Stomach (tissue), 9 donors: ENCODE measurements around the gene LGMN. TPM values are rescaled to one million over a fixed set of nuclear protein-coding genes. Genes with fewer than 3 reads are reported as not detected.
"Not testable (repeated sequence)": the region's sequence is repeated elsewhere in the genome, so short reads cannot be mapped to it uniquely, and the experiment has no call there.

Experiments used
- DNase-seq, 2 donors: peaks; one replicate each; pipeline versions ENCODE4 v3.0.0 to v3.0.0-alpha.2; 2013 to 2019
- H3K27ac ChIP-seq, 5 donors: fragments of 200-600 bp in 4 of 5; sonication (generic) in 4 of 5; one replicate each; pipeline ENCODE4 v1.5.1; 2013 to 2019; ENCODE audit warnings: mild to moderate bottlenecking in 1 of 5, moderate library complexity in 1 of 5
- H3K27me3 ChIP-seq, 3 donors: fragments of 200-600 bp; sonication (generic); one replicate each; pipeline ENCODE4 v1.5.1; 2017 to 2019; ENCODE audit warnings: mixed run types in 1 of 3
- H3K36me3 ChIP-seq, 4 donors: fragments of 200-600 bp; sonication (generic); 1 replicate in 3 of 4; 2 replicates in 1 of 4; pipeline ENCODE4 v1.5.1; 2016 to 2019
- H3K4me1 ChIP-seq, 4 donors: fragments of 200-600 bp; sonication (generic); one replicate each; pipeline ENCODE4 v1.5.1; 2016 to 2019
- H3K4me3 ChIP-seq, 4 donors: fragments of 200-600 bp; sonication (generic) in 3 of 4; one replicate each; pipeline ENCODE4 v1.5.1; 2016 to 2019; ENCODE audit warnings: mild to moderate bottlenecking in 1 of 4
- H3K9me3 ChIP-seq, 4 donors: fragments of 200-600 bp; sonication (generic); one replicate each; pipeline ENCODE4 v1.5.1; 2016 to 2019
- CTCF ChIP-seq, 7 experiments: fragments of 450-650 bp in 4 of 7; fragments of 200-600 bp in 3 of 7; sonication (generic) in 3 of 7; IDR thresholded peaks; one replicate each; pipeline ENCODE4 v1.5.1; 2016 to 2019; ENCODE audit warnings: antibody characterized with exemption in 7 of 7, control low read depth in 2 of 7, mild to moderate bottlenecking in 1 of 7
- EP300 ChIP-seq: sonication (generic); formaldehyde crosslinking; IDR thresholded peaks from one replicate; pipeline ENCODE4 v1.6.1; 2017; ENCODE audit warnings: antibody characterized with exemption
- POLR2A ChIP-seq, 4 donors: fragments of 450-650 bp; IDR thresholded peaks; one replicate each; pipeline ENCODE4 v1.6.1; 2016; ENCODE audit warnings: antibody characterized with exemption in 4 of 4, control low read depth in 2 of 4, mild to moderate bottlenecking in 1 of 4, moderate library complexity in 1 of 4
- POLR2AphosphoS5 ChIP-seq, 3 donors: sonication (generic); formaldehyde crosslinking; IDR thresholded peaks; one replicate each; pipeline ENCODE4 v1.6.1; 2016; ENCODE audit warnings: antibody characterized with exemption in 3 of 3
- WGBS, 5 donors: extraction: QIAGEN DNeasy Blood & Tissue Kit in 3 of 5; methylation state at CpG; one replicate each; pipeline versions ENCODE4 v1.1.5 to v1.1.7; 2013 to 2018; 5-methylcytosine and 5-hydroxymethylcytosine counted together
- intact Hi-C: fragments of 100-400 bp; cut with DNase I; formaldehyde crosslinking; loops from one replicate; pipeline ENCODE4 v1.15.1; 2023; ENCODE audit warnings: low total_unique reads
- polyA plus RNA-seq, 3 donors: library from polyadenylated mRNA; stranded (reverse); fragments of 200-250 nt; gene quantifications; one replicate each; pipeline ENCODE4 v1.2.3, GENCODE V29; 2013
- total RNA-seq, 5 donors: library from RNA; depleted of rRNA; stranded (reverse); fragments of >200 nt; gene quantifications; one replicate each; pipeline versions ENCODE4 v1.1.0 to v1.2.3, GENCODE V29; 2014 to 2016
- donor health status: healthy with polysubstance abuse.
- donor health status: Bipolar disorder and iron deficiency.
- donor health status: healthy.

LGMN gene
- total and polyA plus RNA-seq, 8 donors = 8.2 to 142 (median 50.0) TPM

GRCh38 chr14:92780444-92781232 is 32.2 kb upstream of the LGMN start:
- H3K27ac ChIP-seq = no peak overlapping the region
- TF ChIP-seq CTCF (IDR thresholded peaks at IDR 0.05) (no peak), POLR2AphosphoS5 (IDR thresholded peaks at IDR 0.05) (no peak), EP300 (no peak), POLR2A (IDR thresholded peaks at IDR 0.05) (no peak)
- no peaks in the 10 kb centered on the region for H3K27me3 ChIP-seq
- no peaks in the 10 kb centered on the region for H3K9me3 ChIP-seq
- WGBS, 5 donors = 72 to 83% (median 79%) methylated on average over 7 of the region's 7 CpGs
- H3K4me1 ChIP-seq = peaks cover 4 to 21% (median 18%) of the 10 kb centered on the region in 4 donors
- intact Hi-C loops = loop anchor here (5.0 kb wide), 1 partner anchor 68 kb away; no protein-coding TSS in a partner anchor
- H3K4me3 ChIP-seq = no peak overlapping the region
- no peak for DNase-seq
- no peaks in the 10 kb centered on the region for H3K36me3 ChIP-seq

DNA sequence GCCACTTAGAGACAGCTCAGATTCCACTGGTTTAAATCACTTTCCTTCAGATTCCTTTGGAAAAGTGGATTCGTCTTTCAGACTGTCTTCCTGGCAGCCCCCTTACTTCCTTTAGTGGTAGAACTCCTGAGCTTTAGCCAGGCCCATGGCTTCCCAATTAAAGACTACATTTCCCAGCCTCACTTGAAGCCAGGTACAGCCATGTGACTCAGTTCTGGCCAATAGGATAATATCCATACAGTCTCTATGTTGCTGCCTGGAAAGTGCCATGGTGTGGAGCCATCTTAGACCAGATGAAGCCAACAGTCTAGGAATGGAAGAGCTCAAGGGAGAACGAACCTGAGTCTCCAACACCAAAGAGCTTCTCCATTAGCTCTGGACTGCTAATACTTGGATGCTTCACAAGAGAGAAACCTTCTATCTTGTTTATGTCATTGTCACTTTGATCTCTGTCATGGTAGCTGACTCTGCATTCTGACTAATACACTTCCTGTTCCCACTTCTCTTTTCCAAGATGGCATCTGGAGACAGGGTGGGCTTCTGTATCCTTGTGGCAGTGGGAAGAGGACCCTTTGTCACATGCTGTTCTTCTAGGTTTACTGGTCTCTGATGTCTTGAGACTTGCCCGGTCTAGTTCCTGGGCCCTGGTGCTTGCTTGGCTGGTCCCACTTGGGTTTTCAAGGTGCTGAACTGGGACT is 30.6 kb upstream of the LGMN start:
- H3K27me3 ChIP-seq, H3K36me3 ChIP-seq, intact Hi-C loops, H3K9me3 ChIP-seq, H3K4me3 ChIP-seq, H3K27ac ChIP-seq, DNase-seq, H3K4me1 ChIP-seq: not testable (repeated sequence)
- WGBS, 5 donors = 82 to 95% (median 90%) methylated on average over 1 to 3 of the region's 3 CpGs

- 4 to 12% (median 7%) methylated on average over 2 of the region's 2 CpGs for WGBS, 5 donors
- H3K4me3 ChIP-seq, H3K4me1 ChIP-seq, intact Hi-C loops, H3K36me3 ChIP-seq, H3K27me3 ChIP-seq, H3K9me3 ChIP-seq: not testable (repeated sequence)
- TF ChIP-seq POLR2AphosphoS5 (IDR thresholded peaks at IDR 0.05) = peak in 1 of 3 donors; percentile 16
- peak overlapping the region in 1 of 5 donors; percentile 14 for H3K27ac ChIP-seq
- DNase-seq = peak in 1 of 2 donors; percentile 64
Measured at GRCh38 chr14:92775292-92775691, 26.9 kb upstream of the LGMN start.

DNA sequence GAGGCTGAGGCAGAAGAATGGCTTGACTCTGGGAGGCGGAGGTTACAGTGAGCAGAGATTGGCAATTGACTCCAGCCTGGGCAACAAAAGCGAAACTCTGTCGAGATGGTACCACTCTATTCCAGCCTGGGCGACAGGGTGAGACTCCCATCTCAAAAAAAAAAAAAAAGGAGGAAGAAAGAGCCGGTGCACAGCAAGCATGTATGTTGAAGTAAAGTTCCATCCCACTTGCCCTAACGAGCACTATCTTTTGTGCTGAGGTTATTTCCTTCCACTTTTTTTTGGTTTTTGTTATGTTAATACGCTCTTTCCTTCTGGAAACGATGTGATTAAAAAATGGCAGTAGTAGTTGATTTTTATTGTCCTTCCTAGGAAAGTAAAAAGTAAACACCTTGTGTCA is 26.1 kb upstream of the LGMN start:
- Histone ChIP-seq H3K36me3 (no peaks in the 10 kb centered on the region), H3K4me1 (no peaks in the 10 kb centered on the region), H3K4me3 (no peak overlapping the region), H3K9me3 (no peaks in the 10 kb centered on the region), H3K27ac (peak overlapping the region in 1 of 5 donors; percentile 14), H3K27me3 (no peaks in the 10 kb centered on the region)
- no peak for DNase-seq
- intact Hi-C loops = no loop called here
- TF ChIP-seq CTCF (IDR thresholded peaks at IDR 0.05) (no peak), POLR2A (IDR thresholded peaks at IDR 0.05) (no peak), POLR2AphosphoS5 (IDR thresholded peaks at IDR 0.05) (no peak), EP300 (no peak)
- 81 to 93% (median 88%) methylated on average over 8 of the region's 8 CpGs for WGBS, 5 donors

DNA sequence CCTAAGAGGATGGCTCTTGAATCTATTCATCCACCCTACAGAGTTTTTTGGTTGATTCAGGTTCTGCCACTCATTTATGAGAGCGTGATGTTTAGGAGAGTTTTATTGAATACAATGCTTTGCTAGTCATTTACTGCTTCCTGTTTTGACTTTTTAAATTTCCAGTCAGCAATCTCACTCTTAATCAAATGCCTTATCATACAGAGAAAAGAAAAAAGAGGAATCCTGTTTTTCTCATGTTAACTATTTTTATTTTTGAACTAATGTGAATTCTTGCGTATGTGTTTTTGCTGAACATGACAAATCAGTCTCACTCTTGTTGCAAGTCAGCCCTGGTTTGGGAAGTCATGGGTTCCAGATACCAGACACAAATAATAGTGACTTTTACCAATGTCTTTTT is 22.1 kb upstream of the LGMN start:
- Histone ChIP-seq H3K27ac (no peak overlapping the region), H3K36me3 (no peaks in the 10 kb centered on the region), H3K4me1 (no peaks in the 10 kb centered on the region), H3K27me3 (no peaks in the 10 kb centered on the region), H3K4me3 (no peak overlapping the region), H3K9me3 (no peaks in the 10 kb centered on the region)
- 76 to 88% (median 83%) methylated on average over 2 of the region's 2 CpGs for WGBS, 5 donors
- intact Hi-C loops = no loop called here
- DNase-seq = no peak
- no peak for TF ChIP-seq POLR2A (IDR thresholded peaks at IDR 0.05)
- TF ChIP-seq CTCF (IDR thresholded peaks at IDR 0.05) = no peak
- TF ChIP-seq POLR2AphosphoS5 (IDR thresholded peaks at IDR 0.05) = no peak
- TF ChIP-seq EP300 = no peak
